ENCODE results near the gene RAPGEFL1. TPM values are rescaled to one million over a fixed set of nuclear protein-coding genes. Genes with fewer than 3 reads are reported as not detected.

RAPGEFL1 gene
- total RNA-seq, 1 experiment from 2014 or later: 23.6 TPM

GRCh38 chr17:40180694-40181093 is 3.4 kb downstream of the RAPGEFL1 start:
- Histone ChIP-seq H2AK5ac (ENCODE audit: insufficient read length, low read length) (no peak overlapping the region), H2BK20ac (ENCODE audit: low read depth, low read length, poor library complexity, severe bottlenecking) (no peak overlapping the region), H3K79me1 (ENCODE audit: insufficient read depth, low read depth, low read length, poor library complexity, severe bottlenecking) (no peaks in the 10 kb centered on the region), H3K4me1 (ENCODE audit: insufficient read depth, low read length) (peaks cover 5% of the 10 kb centered on the region; the same call in 1 of the 2 replicates), H4K8ac (replicated peaks; ENCODE audit: insufficient read length, low read depth, low read length) (no peak overlapping the region), H3K9ac (ENCODE audit: extremely low read depth, insufficient read length, low read length) (no peak overlapping the region), H3K56ac (ENCODE audit: insufficient read length, low read depth, low read length) (no peak overlapping the region), H3K27me3 (ENCODE audit: insufficient read depth, low read length) (no peaks in the 10 kb centered on the region; the same call in 1 of the 2 replicates), H2BK120ac (ENCODE audit: low read depth, low read length, poor library complexity, severe bottlenecking) (no peak overlapping the region), H2AFZ (ENCODE audit: low read length) (no peak overlapping the region), H3K27ac (ENCODE audit: insufficient read length, low read depth, low read length) (no peak overlapping the region), H4K91ac (ENCODE audit: insufficient read length, low read depth, low read length) (no peak overlapping the region), H2BK12ac (ENCODE audit: insufficient read length, low read depth, low read length) (no peak overlapping the region), H3K4me2 (ENCODE audit: insufficient read depth, insufficient read length, low read length) (no peak overlapping the region), H3K23ac (ENCODE audit: insufficient read length, low read depth, low read length) (no peak overlapping the region), H4K5ac (ENCODE audit: insufficient read length, low read depth, low read length) (no peak overlapping the region), H3K14ac (ENCODE audit: insufficient read depth, low read length) (no peak overlapping the region), H3T11ph (ENCODE audit: low read length) (no peak overlapping the region), H3K9me3 (ENCODE audit: control insufficient read depth, low read depth, low read length) (no peaks in the 10 kb centered on the region), H4K20me1 (ENCODE audit: control insufficient read depth, insufficient read depth, insufficient read length) (peaks cover 2% of the 10 kb centered on the region), H3K18ac (ENCODE audit: insufficient read length, low read depth, low read length) (no peak overlapping the region), H3K4ac (ENCODE audit: low read depth, low read length) (no peak overlapping the region), H3K23me2 (ENCODE audit: insufficient read length, low read depth, low read length, poor library complexity, severe bottlenecking) (no peaks in the 10 kb centered on the region), H2BK15ac (ENCODE audit: low read depth, low read length) (no peak overlapping the region), H2BK5ac (ENCODE audit: insufficient read length, low read length) (no peak overlapping the region), H3K79me2 (ENCODE audit: insufficient read depth, low read length) (no peaks in the 10 kb centered on the region)
- Mint-ChIP-seq H3K4me1 (peaks cover 25 to 31% of the 10 kb centered on the region in 2 experiments), H3K27me3 (ENCODE audit: low read depth) (no peaks in the 10 kb centered on the region; the same call in 1 of the 2 replicates), H3K9me3 (no peaks in the 10 kb centered on the region), H3K4me3 (no peak overlapping the region), H3K27ac (peak overlapping the region in 1 of 3 experiments; percentile 75; a peak in 2 of 7 replicates), H3K36me3 (ENCODE audit: insufficient read depth in 1 of 3, low read depth in 3 of 3) (peaks cover 7 to 18% (median 8%) of the 10 kb centered on the region in 3 experiments)
- WGBS (ENCODE audit: extremely low coverage, insufficient read length, low lambda C conversion rate): no CpG with 5 or more reads among the region's 5 CpGs
- DNase-seq: no peak
- no peak for TF ChIP-seq CTCF (conservative IDR thresholded peaks at IDR 0.05)

Data from H9 (cell line).